ENCODE results near the gene TDRD7. TPM values are rescaled to one million over a fixed set of nuclear protein-coding genes. Genes with fewer than 3 reads are reported as not detected.
A peak's percentile ranks its signal among the peaks of the same experiment; 100 is the strongest.

TDRD7 gene
- polyA plus RNA-seq, 1 of the 3 experiments (the other 2 are of a cell fraction), result 4.9 TPM

DNA sequence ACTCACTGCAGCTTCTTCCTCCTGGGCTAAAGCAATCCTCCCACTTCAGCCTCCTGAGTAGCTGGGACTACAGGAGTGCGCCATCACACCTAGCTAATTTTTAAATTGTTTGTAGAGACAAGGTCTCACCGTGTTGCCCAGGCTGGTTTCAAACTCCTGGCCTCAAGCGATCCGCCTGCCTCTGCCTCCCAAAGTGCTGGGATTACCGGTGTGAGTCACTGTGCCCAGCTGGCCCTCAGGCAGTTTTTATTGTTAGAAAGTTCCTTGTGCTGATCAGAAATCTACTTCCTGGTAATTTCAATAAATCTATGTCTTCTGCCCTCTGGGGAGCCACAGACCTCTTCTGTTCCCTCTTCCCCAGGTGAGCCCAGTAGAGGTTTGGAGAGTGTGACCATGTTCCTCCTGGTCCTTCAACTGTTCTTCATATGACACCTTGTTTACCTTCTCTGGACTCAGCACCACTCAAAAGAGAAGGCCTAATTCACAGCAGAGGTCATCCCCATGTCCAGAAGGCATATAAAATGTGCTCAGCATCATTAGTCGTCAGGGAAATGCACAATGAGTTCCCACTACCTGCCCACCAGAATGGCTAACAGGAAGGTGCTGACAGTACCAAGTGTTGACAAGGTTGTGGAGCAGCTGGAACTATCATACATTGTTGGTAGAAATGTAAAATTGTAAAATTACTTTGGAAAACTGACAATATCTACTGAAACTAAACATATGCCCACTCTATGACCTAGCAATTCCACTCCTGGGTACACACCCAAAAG is 99.9 kb downstream of the TDRD7 start:
- POLR2A ChIA-PET, result interaction anchor here (0.6 to 1.0 kb wide), 3 partner anchors 15 to 55 kb away, joined by 3 to 5 read pairs (median 3); no protein-coding TSS in a partner anchor
- Histone ChIP-seq H3K79me2 (ENCODE audit: insufficient read depth) (no peaks in the 10 kb centered on the region), H3K27me3 (ENCODE audit: insufficient read depth) (no peaks in the 10 kb centered on the region; the same call in 1 of the 2 replicates), H3K9ac (no peak overlapping the region), H3K9me2 (no peaks in the 10 kb centered on the region), H3F3A (replicated peaks; ENCODE audit: insufficient read depth) (no peaks in the 10 kb centered on the region), H3K4me1 (ENCODE audit: control insufficient read depth in 1 of 2, insufficient read depth in 2 of 2, low read depth in 1 of 2, low read length in 1 of 2) (peaks cover 0 to 38% of the 10 kb centered on the region in 2 experiments; a peak in 3 of 4 replicates), H3K4me2 (no peak overlapping the region), H3K9me3 (no peaks in the 10 kb centered on the region), H3K4me3 (ENCODE audit: low read depth in 2 of 2, low read length in 1 of 2) (no peak overlapping the region), H3K36me3 (replicated peaks in 1 of 2; ENCODE audit: control insufficient read depth in 1 of 2, insufficient read depth in 2 of 2, low read length in 1 of 2) (no peaks in the 10 kb centered on the region), H2AFZ (ENCODE audit: low read depth) (no peak overlapping the region), H4K20me1 (ENCODE audit: insufficient read depth) (no peaks in the 10 kb centered on the region), H3K27ac (ENCODE audit: low read depth in 2 of 2, low read length in 1 of 2) (no peak overlapping the region)
- DNase-seq, result no peak
- TF ChIP-seq EP300 (IDR thresholded peaks at IDR 0.05; ENCODE audit: borderline replicate concordance in 1 of 2, low read depth in 1 of 2, low read length in 1 of 2) (no peak), FOSL2 (IDR thresholded peaks at IDR 0.05; ENCODE audit: borderline replicate concordance, low read depth) (no peak), RFX5 (IDR thresholded peaks at IDR 0.05; ENCODE audit: low read length) (no peak), TEAD4 (IDR thresholded peaks at IDR 0.05; ENCODE audit: borderline replicate concordance, insufficient read depth) (no peak), MXI1 (IDR thresholded peaks at IDR 0.05; ENCODE audit: low read depth, low read length) (no peak), RAD21 (IDR thresholded peaks at IDR 0.05; ENCODE audit: low read length) (no peak), NFIC (IDR thresholded peaks at IDR 0.05; ENCODE audit: borderline replicate concordance) (no peak), EZH2phosphoT487 (IDR thresholded peaks at IDR 0.05; ENCODE audit: borderline replicate concordance, low read depth) (no peak)
- TF ChIP-seq, protein P1, sequence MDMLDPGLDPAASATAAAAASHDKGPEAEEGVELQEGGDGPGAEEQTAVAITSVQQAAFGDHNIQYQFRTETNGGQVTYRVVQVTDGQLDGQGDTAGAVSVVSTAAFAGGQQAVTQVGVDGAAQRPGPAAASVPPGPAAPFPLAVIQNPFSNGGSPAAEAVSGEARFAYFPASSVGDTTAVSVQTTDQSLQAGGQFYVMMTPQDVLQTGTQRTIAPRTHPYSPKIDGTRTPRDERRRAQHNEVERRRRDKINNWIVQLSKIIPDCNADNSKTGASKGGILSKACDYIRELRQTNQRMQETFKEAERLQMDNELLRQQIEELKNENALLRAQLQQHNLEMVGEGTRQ (IDR thresholded peaks at IDR 0.05; ENCODE audit: borderline replicate concordance, low read depth, low read length), result no peak
- TF ChIP-seq, protein P2, sequence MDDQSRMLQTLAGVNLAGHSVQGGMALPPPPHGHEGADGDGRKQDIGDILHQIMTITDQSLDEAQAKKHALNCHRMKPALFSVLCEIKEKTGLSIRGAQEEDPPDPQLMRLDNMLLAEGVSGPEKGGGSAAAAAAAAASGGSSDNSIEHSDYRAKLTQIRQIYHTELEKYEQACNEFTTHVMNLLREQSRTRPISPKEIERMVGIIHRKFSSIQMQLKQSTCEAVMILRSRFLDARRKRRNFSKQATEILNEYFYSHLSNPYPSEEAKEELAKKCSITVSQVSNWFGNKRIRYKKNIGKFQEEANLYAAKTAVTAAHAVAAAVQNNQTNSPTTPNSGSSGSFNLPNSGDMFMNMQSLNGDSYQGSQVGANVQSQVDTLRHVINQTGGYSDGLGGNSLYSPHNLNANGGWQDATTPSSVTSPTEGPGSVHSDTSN (IDR thresholded peaks at IDR 0.05), result no peak
- TF ChIP-seq, protein P3, sequence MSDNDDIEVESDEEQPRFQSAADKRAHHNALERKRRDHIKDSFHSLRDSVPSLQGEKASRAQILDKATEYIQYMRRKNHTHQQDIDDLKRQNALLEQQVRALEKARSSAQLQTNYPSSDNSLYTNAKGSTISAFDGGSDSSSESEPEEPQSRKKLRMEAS (IDR thresholded peaks at IDR 0.05; ENCODE audit: low read depth), result no peak
- 70% methylated on average over 6 of the region's 6 CpGs for WGBS (ENCODE audit: low lambda C conversion rate)
- CTCF ChIA-PET, result interaction anchor here (0.9 to 1.9 kb wide), 3 partner anchors 36 to 104 kb away, joined by 3 to 9 read pairs (median 6); no protein-coding TSS in a partner anchor

DNA sequence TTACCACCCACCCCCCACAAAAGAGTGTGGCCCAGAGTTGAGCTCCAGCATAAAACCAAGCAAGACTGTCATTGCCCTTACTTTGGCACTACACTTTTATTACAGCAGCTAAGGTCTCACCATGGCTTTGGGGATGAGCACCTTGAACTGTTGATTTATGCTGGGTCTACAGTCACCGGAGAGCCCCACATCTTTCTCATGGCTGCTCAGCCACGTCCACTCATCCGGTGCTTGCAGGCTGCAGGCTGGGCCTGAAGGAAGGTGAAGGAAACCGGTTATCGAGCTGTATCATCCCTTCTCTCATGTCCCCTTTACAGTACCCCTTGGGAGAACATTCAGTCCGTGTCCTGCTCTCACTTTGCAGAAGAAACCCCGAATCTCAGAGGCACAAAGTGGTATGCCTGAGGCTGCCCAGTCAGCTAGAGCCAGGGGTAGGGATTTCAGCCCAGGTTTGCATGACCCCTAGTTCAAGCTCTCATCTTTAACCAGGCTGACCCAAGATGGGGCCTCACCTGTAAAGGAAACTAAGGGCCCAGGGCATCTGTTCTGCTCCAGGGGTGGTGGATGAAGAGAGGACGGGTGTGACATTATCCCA is 101.2 kb downstream of the TDRD7 start:
- CTCF ChIA-PET, result interaction anchor here (0.8 to 1.1 kb wide), 2 partner anchors 12 to 85 kb away, joined by 3 read pairs; partner anchors contain the start of gene TMOD1

More for the DNA sequence above, 101.2 kb downstream of the TDRD7 start:
- Histone ChIP-seq H2AFZ (ENCODE audit: low read depth) (no peak overlapping the region), H4K20me1 (ENCODE audit: insufficient read depth) (no peaks in the 10 kb centered on the region), H3K9me2 (no peaks in the 10 kb centered on the region), H3K4me2 (no peak overlapping the region), H3K9me3 (no peaks in the 10 kb centered on the region), H3K36me3 (replicated peaks in 1 of 2; ENCODE audit: control insufficient read depth in 1 of 2, insufficient read depth in 2 of 2, low read length in 1 of 2) (no peaks in the 10 kb centered on the region), H3K79me2 (ENCODE audit: insufficient read depth) (no peaks in the 10 kb centered on the region), H3F3A (replicated peaks; ENCODE audit: insufficient read depth) (no peaks in the 10 kb centered on the region), H3K4me1 (ENCODE audit: control insufficient read depth in 1 of 2, insufficient read depth in 2 of 2, low read depth in 1 of 2, low read length in 1 of 2) (peaks cover 0 to 41% of the 10 kb centered on the region in 2 experiments; a peak in 2 of 4 replicates), H3K4me3 (ENCODE audit: low read depth in 2 of 2, low read length in 1 of 2) (no peak overlapping the region), H3K27me3 (ENCODE audit: insufficient read depth) (no peaks in the 10 kb centered on the region), H3K9ac (no peak overlapping the region), H3K27ac (ENCODE audit: low read depth in 2 of 2, low read length in 1 of 2) (peak overlapping the region in 1 of 2 experiments; percentile 7; a peak in 1 of 4 replicates)
- TF ChIP-seq, protein P4, sequence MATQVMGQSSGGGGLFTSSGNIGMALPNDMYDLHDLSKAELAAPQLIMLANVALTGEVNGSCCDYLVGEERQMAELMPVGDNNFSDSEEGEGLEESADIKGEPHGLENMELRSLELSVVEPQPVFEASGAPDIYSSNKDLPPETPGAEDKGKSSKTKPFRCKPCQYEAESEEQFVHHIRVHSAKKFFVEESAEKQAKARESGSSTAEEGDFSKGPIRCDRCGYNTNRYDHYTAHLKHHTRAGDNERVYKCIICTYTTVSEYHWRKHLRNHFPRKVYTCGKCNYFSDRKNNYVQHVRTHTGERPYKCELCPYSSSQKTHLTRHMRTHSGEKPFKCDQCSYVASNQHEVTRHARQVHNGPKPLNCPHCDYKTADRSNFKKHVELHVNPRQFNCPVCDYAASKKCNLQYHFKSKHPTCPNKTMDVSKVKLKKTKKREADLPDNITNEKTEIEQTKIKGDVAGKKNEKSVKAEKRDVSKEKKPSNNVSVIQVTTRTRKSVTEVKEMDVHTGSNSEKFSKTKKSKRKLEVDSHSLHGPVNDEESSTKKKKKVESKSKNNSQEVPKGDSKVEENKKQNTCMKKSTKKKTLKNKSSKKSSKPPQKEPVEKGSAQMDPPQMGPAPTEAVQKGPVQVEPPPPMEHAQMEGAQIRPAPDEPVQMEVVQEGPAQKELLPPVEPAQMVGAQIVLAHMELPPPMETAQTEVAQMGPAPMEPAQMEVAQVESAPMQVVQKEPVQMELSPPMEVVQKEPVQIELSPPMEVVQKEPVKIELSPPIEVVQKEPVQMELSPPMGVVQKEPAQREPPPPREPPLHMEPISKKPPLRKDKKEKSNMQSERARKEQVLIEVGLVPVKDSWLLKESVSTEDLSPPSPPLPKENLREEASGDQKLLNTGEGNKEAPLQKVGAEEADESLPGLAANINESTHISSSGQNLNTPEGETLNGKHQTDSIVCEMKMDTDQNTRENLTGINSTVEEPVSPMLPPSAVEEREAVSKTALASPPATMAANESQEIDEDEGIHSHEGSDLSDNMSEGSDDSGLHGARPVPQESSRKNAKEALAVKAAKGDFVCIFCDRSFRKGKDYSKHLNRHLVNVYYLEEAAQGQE (IDR thresholded peaks at IDR 0.05; ENCODE audit: low read depth, low read length), result no peak
- 0 out of 2 replicates have a peak, but pooled peaks have one; percentile 9 for TF ChIP-seq GATA2 (CRISPR knock-in tag; IDR thresholded peaks at IDR 0.05)
- 61% methylated on average over 8 of the region's 8 CpGs for WGBS (ENCODE audit: low lambda C conversion rate)
- DNase-seq, result no peak
- POLR2A ChIA-PET, result no interaction called here

Measured in SK-N-SH (cell line).